Measurements from ENCODE around the gene HM13. TPM values are rescaled to one million over a fixed set of nuclear protein-coding genes. Genes with fewer than 3 reads are reported as not detected.

HM13 gene
- total and polyA plus RNA-seq, 2 of the 13 experiments (the other 11 are each of a cell fraction or from before 2014, with no cell fraction given), result 118 to 243 TPM

DNA sequence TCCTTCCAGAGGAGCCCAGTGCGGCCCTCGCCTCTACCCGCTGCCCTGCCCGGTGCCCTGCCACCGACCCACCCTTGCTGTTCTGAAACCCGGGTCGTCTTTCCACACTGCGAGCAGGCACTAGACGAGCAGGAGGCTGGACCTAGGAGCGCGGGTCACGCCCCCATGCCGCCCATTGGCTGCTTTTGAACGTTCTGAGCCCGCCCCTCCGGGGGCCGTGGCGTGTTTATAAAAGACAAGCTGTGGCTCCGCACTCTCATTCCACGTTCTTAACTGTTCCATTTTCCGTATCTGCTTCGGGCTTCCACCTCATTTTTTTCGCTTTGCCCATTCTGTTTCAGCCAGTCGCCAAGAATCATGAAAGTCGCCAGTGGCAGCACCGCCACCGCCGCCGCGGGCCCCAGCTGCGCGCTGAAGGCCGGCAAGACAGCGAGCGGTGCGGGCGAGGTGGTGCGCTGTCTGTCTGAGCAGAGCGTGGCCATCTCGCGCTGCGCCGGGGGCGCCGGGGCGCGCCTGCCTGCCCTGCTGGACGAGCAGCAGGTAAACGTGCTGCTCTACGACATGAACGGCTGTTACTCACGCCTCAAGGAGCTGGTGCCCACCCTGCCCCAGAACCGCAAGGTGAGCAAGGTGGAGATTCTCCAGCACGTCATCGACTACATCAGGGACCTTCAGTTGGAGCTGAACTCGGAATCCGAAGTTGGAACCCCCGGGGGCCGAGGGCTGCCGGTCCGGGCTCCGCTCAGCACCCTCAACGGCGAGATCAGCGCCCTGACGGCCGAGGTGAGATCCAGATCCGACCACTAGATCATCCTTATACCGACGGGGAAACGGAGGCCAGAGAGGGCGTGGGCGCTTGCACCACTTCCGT lies 91.0 kb downstream of the HM13 start, which contains the start of gene ID1 (continued):
- TF ChIP-seq, protein P1, sequence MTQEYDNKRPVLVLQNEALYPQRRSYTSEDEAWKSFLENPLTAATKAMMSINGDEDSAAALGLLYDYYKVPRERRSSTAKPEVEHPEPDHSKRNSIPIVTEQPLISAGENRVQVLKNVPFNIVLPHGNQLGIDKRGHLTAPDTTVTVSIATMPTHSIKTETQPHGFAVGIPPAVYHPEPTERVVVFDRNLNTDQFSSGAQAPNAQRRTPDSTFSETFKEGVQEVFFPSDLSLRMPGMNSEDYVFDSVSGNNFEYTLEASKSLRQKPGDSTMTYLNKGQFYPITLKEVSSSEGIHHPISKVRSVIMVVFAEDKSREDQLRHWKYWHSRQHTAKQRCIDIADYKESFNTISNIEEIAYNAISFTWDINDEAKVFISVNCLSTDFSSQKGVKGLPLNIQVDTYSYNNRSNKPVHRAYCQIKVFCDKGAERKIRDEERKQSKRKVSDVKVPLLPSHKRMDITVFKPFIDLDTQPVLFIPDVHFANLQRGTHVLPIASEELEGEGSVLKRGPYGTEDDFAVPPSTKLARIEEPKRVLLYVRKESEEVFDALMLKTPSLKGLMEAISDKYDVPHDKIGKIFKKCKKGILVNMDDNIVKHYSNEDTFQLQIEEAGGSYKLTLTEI (CRISPR knock-in tag; conservative IDR thresholded peaks at IDR 0.05), result peak; percentile 47; the same call in 1 of the 2 replicates
- TF ChIP-seq PPARG (CRISPR knock-in tag; conservative IDR thresholded peaks at IDR 0.05) (peak; percentile 90), IKZF4 (CRISPR knock-in tag; IDR thresholded peaks at IDR 0.05; ENCODE audit: borderline replicate concordance, low read depth, not compliant biosample characterization) (peak; percentile 92), MED13 (CRISPR knock-in tag; IDR thresholded peaks at IDR 0.05) (peak; percentile 89), ZNF317 (CRISPR knock-in tag; IDR thresholded peaks at IDR 0.05) (peak; percentile 8), YY1 (IDR thresholded peaks at IDR 0.05; ENCODE audit: insufficient read depth, insufficient replicate concordance, low read depth, low read length) (peak; percentile 59), DR1 (CRISPR knock-in tag; IDR thresholded peaks at IDR 0.05) (peak; percentile 99), ZNF839 (CRISPR knock-in tag; IDR thresholded peaks at IDR 0.05; ENCODE audit: borderline replicate concordance) (peak; percentile 50; the same call in 1 of the 2 replicates), HNRNPLL (IDR thresholded peaks at IDR 0.05; ENCODE audit: low read depth, low read length, poor library complexity, severe bottlenecking) (peak; percentile 93), NRL (CRISPR knock-in tag; IDR thresholded peaks at IDR 0.05; ENCODE audit: borderline replicate concordance) (peak; percentile 92), ZIK1 (CRISPR knock-in tag; IDR thresholded peaks at IDR 0.05; ENCODE audit: borderline replicate concordance, low read depth) (0 out of 2 replicates have a peak, but pooled peaks have one; percentile 73), REXO4 (CRISPR knock-in tag; IDR thresholded peaks at IDR 0.05; ENCODE audit: borderline replicate concordance) (no peak), ADNP (CRISPR knock-in tag; IDR thresholded peaks at IDR 0.05) (no peak), ATM (IDR thresholded peaks at IDR 0.05; ENCODE audit: borderline replicate concordance) (no peak), BHLHE40 (IDR thresholded peaks at IDR 0.05; ENCODE audit: low read length) (peak; percentile 49; the same call in 1 of the 2 replicates), CAMTA2 (CRISPR knock-in tag; IDR thresholded peaks at IDR 0.05; ENCODE audit: borderline replicate concordance) (peak; percentile 90), ZNF350 (CRISPR knock-in tag; IDR thresholded peaks at IDR 0.05; ENCODE audit: borderline replicate concordance, low read depth) (peak; percentile 90)
- TF ChIP-seq, protein P2, sequence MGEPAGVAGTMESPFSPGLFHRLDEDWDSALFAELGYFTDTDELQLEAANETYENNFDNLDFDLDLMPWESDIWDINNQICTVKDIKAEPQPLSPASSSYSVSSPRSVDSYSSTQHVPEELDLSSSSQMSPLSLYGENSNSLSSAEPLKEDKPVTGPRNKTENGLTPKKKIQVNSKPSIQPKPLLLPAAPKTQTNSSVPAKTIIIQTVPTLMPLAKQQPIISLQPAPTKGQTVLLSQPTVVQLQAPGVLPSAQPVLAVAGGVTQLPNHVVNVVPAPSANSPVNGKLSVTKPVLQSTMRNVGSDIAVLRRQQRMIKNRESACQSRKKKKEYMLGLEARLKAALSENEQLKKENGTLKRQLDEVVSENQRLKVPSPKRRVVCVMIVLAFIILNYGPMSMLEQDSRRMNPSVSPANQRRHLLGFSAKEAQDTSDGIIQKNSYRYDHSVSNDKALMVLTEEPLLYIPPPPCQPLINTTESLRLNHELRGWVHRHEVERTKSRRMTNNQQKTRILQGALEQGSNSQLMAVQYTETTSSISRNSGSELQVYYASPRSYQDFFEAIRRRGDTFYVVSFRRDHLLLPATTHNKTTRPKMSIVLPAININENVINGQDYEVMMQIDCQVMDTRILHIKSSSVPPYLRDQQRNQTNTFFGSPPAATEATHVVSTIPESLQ (CRISPR knock-in tag; conservative IDR thresholded peaks at IDR 0.05), result no peak; the same call in 1 of the 2 replicates
- TF ChIP-seq, protein P3, sequence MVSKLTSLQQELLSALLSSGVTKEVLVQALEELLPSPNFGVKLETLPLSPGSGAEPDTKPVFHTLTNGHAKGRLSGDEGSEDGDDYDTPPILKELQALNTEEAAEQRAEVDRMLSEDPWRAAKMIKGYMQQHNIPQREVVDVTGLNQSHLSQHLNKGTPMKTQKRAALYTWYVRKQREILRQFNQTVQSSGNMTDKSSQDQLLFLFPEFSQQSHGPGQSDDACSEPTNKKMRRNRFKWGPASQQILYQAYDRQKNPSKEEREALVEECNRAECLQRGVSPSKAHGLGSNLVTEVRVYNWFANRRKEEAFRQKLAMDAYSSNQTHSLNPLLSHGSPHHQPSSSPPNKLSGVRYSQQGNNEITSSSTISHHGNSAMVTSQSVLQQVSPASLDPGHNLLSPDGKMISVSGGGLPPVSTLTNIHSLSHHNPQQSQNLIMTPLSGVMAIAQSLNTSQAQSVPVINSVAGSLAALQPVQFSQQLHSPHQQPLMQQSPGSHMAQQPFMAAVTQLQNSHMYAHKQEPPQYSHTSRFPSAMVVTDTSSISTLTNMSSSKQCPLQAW (CRISPR knock-in tag; IDR thresholded peaks at IDR 0.05), result peak; percentile 76
- TF ChIP-seq, protein P4, sequence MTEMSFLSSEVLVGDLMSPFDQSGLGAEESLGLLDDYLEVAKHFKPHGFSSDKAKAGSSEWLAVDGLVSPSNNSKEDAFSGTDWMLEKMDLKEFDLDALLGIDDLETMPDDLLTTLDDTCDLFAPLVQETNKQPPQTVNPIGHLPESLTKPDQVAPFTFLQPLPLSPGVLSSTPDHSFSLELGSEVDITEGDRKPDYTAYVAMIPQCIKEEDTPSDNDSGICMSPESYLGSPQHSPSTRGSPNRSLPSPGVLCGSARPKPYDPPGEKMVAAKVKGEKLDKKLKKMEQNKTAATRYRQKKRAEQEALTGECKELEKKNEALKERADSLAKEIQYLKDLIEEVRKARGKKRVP (CRISPR knock-in tag; IDR thresholded peaks at IDR 0.05), result peak in 1 of 2 experiments; percentile 89; a peak in 2 of 4 replicates

All from HepG2 (cell line).